Aorta (tissue), 4 donors: ENCODE measurements around the gene KRTAP21-2. TPM values are rescaled to one million over a fixed set of nuclear protein-coding genes. Genes with fewer than 3 reads are reported as not detected.

Experiments used
- polyA plus RNA-seq, 2 donors: library from polyadenylated mRNA; stranded (reverse); fragments of 200-250 nt; gene quantifications; one replicate each; pipeline ENCODE4 v1.2.3, GENCODE V29; 2013
- total RNA-seq, 2 donors: library from RNA; stranded (reverse); fragmentation: NEBNext Ultra II Directional; extraction: Animal tissue kit (Norgen Biotek cat#: 25700); gene quantifications; one replicate each; pipeline ENCODE4 v1.2.1, GENCODE V29; 2021
- donor health status: healthy with polysubstance abuse.
- donor health status: Bipolar disorder and iron deficiency.
- donor health status: DM: no; HTN: no; CAD: no.
- donor health status: DM: yes; HTN: yes; CAD: no.

The KRTAP21-2 gene
- total and polyA plus RNA-seq, 4 donors, result not detected

Other genes with a start within 250 kb of the KRTAP21-2 start
- gene KRTAP19-5, start 245.1 kb downstream of the KRTAP21-2 start, total RNA-seq, result not detected
- not detected for gene KRTAP19-5, start 245.1 kb downstream of the KRTAP21-2 start, polyA plus RNA-seq
- gene KRTAP19-6, start 205.4 kb downstream of the KRTAP21-2 start, total RNA-seq, result not detected
- not detected for gene KRTAP19-6, start 205.4 kb downstream of the KRTAP21-2 start, polyA plus RNA-seq
- gene KRTAP19-7, start 185.9 kb downstream of the KRTAP21-2 start, total RNA-seq, result not detected
- not detected for gene KRTAP19-7, start 185.9 kb downstream of the KRTAP21-2 start, polyA plus RNA-seq
- not detected for gene KRTAP22-2, start 156.9 kb downstream of the KRTAP21-2 start, total RNA-seq
- gene KRTAP22-2, start 156.9 kb downstream of the KRTAP21-2 start, polyA plus RNA-seq, result not detected
- not detected for gene KRTAP6-3, start 154.8 kb downstream of the KRTAP21-2 start, total RNA-seq
- not detected for gene KRTAP6-3, start 154.8 kb downstream of the KRTAP21-2 start, polyA plus RNA-seq
- not detected for gene KRTAP6-2, start 148.4 kb downstream of the KRTAP21-2 start, total RNA-seq
- gene KRTAP6-2, start 148.4 kb downstream of the KRTAP21-2 start, polyA plus RNA-seq, result not detected
- not detected for gene KRTAP22-1, start 146.2 kb downstream of the KRTAP21-2 start, total RNA-seq
- not detected for gene KRTAP22-1, start 146.2 kb downstream of the KRTAP21-2 start, polyA plus RNA-seq
- not detected for gene KRTAP6-1, start 133.3 kb downstream of the KRTAP21-2 start, total RNA-seq
- not detected for gene KRTAP6-1, start 133.3 kb downstream of the KRTAP21-2 start, polyA plus RNA-seq
- not detected for gene KRTAP20-1, start 130.8 kb downstream of the KRTAP21-2 start, total RNA-seq
- gene KRTAP20-1, start 130.8 kb downstream of the KRTAP21-2 start, polyA plus RNA-seq, result not detected
- not detected for gene KRTAP20-4, start 126.6 kb downstream of the KRTAP21-2 start, total RNA-seq
- gene KRTAP20-4, start 126.6 kb downstream of the KRTAP21-2 start, polyA plus RNA-seq, result not detected
- gene KRTAP20-2, start 112.1 kb downstream of the KRTAP21-2 start, total RNA-seq, result not detected
- gene KRTAP20-2, start 112.1 kb downstream of the KRTAP21-2 start, polyA plus RNA-seq, result not detected
- gene KRTAP20-3, start 104.4 kb downstream of the KRTAP21-2 start, total RNA-seq, result not detected
- not detected for gene KRTAP20-3, start 104.4 kb downstream of the KRTAP21-2 start, polyA plus RNA-seq
- not detected for gene KRTAP21-3, start 28.5 kb downstream of the KRTAP21-2 start, total RNA-seq
- not detected for gene KRTAP21-3, start 28.5 kb downstream of the KRTAP21-2 start, polyA plus RNA-seq
- not detected for gene KRTAP21-1, start 8.2 kb upstream of the KRTAP21-2 start, total RNA-seq
- not detected for gene KRTAP21-1, start 8.2 kb upstream of the KRTAP21-2 start, polyA plus RNA-seq
- gene KRTAP8-1, start 66.0 kb upstream of the KRTAP21-2 start, total RNA-seq, result not detected
- gene KRTAP8-1, start 66.0 kb upstream of the KRTAP21-2 start, polyA plus RNA-seq, result not detected
- not detected for gene KRTAP7-1, start 82.5 kb upstream of the KRTAP21-2 start, total RNA-seq
- not detected for gene KRTAP7-1, start 82.5 kb upstream of the KRTAP21-2 start, polyA plus RNA-seq
- not detected for gene KRTAP11-1, start 134.3 kb upstream of the KRTAP21-2 start, total RNA-seq
- gene KRTAP11-1, start 134.3 kb upstream of the KRTAP21-2 start, polyA plus RNA-seq, result not detected